ENCODE measurements around the gene SLC16A4.

- TF ChIP-seq GATA2 (IDR thresholded peaks at IDR 0.05; ENCODE audit: low read depth, low read length) (no peak), GATA3 (IDR thresholded peaks at IDR 0.05; ENCODE audit: low read depth, low read length) (no peak)
These were observed 39.5 kb upstream of the SLC16A4 start for GRCh38 chr1:110430366-110430765.

Measured in SH-SY5Y (cell line).